GM23338 (cell line): ENCODE measurements around the gene HBZ. TPM values are rescaled to one million over a fixed set of nuclear protein-coding genes. Genes with fewer than 3 reads are reported as not detected.

Source experiments
- ATAC-seq: fragments of 200-7000 bp; cut with Tn5 transposase; 3 replicates; pipeline ENCODE4 v1.9.1; 2020
- DNase-seq: peaks from one replicate; pipeline ENCODE4 v3.0.0-alpha.2; 2015; ENCODE audit warnings: low spot score
- H2AFZ ChIP-seq: fragments of 200-600 bp; sonication (generic); 2 replicates; pipeline ENCODE4 v1.8.0; 2016; ENCODE audit warnings: antibody characterized with exemption, mild to moderate bottlenecking, moderate library complexity
- H3F3A ChIP-seq: fragments of 200-600 bp; sonication (generic); replicated peaks from 2 replicates; pipeline ENCODE4 v1.8.0; 2017; ENCODE audit warnings: antibody characterized with exemption, mixed run types, low read depth
- H3K27ac ChIP-seq: fragments of 200-600 bp; sonication (generic); 2 replicates; pipeline ENCODE4 v1.6.1; 2016; ENCODE audit warnings: low read depth
- H3K27me3 ChIP-seq: fragments of 200-600 bp; sonication (generic); 2 replicates; pipeline ENCODE4 v1.8.0; 2016; ENCODE audit warnings: mild to moderate bottlenecking, mixed run types, moderate library complexity; ENCODE audit not compliant: insufficient read depth
- H3K36me3 ChIP-seq: fragments of 200-600 bp; sonication (generic); 2 replicates; pipeline ENCODE4 v1.8.0; 2016; ENCODE audit warnings: mild to moderate bottlenecking; ENCODE audit not compliant: insufficient read depth
- H3K4me1 ChIP-seq: fragments of 200-600 bp; sonication (generic); 2 replicates; pipeline ENCODE4 v1.8.0; 2016; ENCODE audit warnings: mild to moderate bottlenecking, moderate library complexity; ENCODE audit not compliant: insufficient read depth
- H3K4me2 ChIP-seq: fragments of 200-600 bp; sonication (generic); 2 replicates; pipeline ENCODE4 v1.7.1; 2017; ENCODE audit warnings: mixed run types
- H3K4me3 ChIP-seq: fragments of 200-600 bp; sonication (generic); 2 replicates; pipeline ENCODE4 v1.6.1; 2016; ENCODE audit warnings: mixed run types
- H3K79me2 ChIP-seq: fragments of 200-600 bp; sonication (generic); replicated peaks from 2 replicates; pipeline ENCODE4 v1.8.0; 2017; ENCODE audit warnings: mild to moderate bottlenecking; ENCODE audit not compliant: insufficient read depth
- H3K9me2 ChIP-seq: fragments of 200-600 bp; sonication (generic); 2 replicates; pipeline ENCODE4 v1.8.0; 2017; ENCODE audit not compliant: insufficient read depth
- H4K20me1 ChIP-seq: fragments of 200-600 bp; sonication (generic); replicated peaks from 2 replicates; pipeline ENCODE4 v1.8.0; 2017; ENCODE audit warnings: mild to moderate bottlenecking; ENCODE audit not compliant: insufficient read depth
- H3K27ac Mint-ChIP-seq: 2 replicates; pipeline ENCODE4 v1.8.0; 2020; ENCODE audit warnings: inconsistent platforms, mild to moderate bottlenecking, moderate library complexity, mixed read lengths
- H3K27me3 Mint-ChIP-seq: 3 replicates; pipeline ENCODE4 v1.8.0; 2022; ENCODE audit warnings: low read depth, mild to moderate bottlenecking, moderate library complexity, mixed read lengths, inconsistent platforms; ENCODE audit not compliant: insufficient read depth, poor library complexity
- H3K36me3 Mint-ChIP-seq: 3 replicates; pipeline ENCODE4 v1.8.0; 2021; ENCODE audit warnings: low read depth, mild to moderate bottlenecking, inconsistent platforms, moderate library complexity, mixed read lengths
- H3K4me1 Mint-ChIP-seq: 3 replicates; pipeline ENCODE4 v1.8.0; 2020; ENCODE audit warnings: mild to moderate bottlenecking, inconsistent platforms, mixed read lengths
- H3K4me3 Mint-ChIP-seq: 3 replicates; pipeline ENCODE4 v1.8.0; 2021; ENCODE audit warnings: moderate library complexity, mild to moderate bottlenecking, inconsistent platforms, mixed read lengths
- H3K9me3 Mint-ChIP-seq: 3 replicates; pipeline ENCODE4 v1.8.0; 2020; ENCODE audit warnings: moderate library complexity, mild to moderate bottlenecking, inconsistent platforms, mixed read lengths
- CREB1 ChIP-seq: fragments of 250-450 bp; sonication (Bioruptor Pico); IDR thresholded peaks from 2 replicates; pipeline ENCODE4 v1.5.0; 2020; ENCODE audit warnings: low read depth, mild to moderate bottlenecking, moderate library complexity
- CTCF ChIP-seq, 2 experiments: fragments of 200-600 bp in 1 of 2; sonication (generic) in 1 of 2; conservative IDR thresholded peaks; 2 replicates each; pipeline versions ENCODE4 v1.5.1 to v1.6.1; 2016 to 2017; ENCODE audit warnings: antibody characterized with exemption in 2 of 2, low read depth in 2 of 2, mild to moderate bottlenecking in 2 of 2, moderate library complexity in 1 of 2
- ETS1 ChIP-seq: IDR thresholded peaks from 2 replicates; pipeline ENCODE4 v1.6.1; 2016; ENCODE audit warnings: antibody characterized with exemption
- EZH2 ChIP-seq: fragments of 200-600 bp; sonication (generic); IDR thresholded peaks from one replicate; pipeline ENCODE4 v1.8.0; 2017; ENCODE audit warnings: antibody characterized with exemption, mild to moderate bottlenecking, low read depth; ENCODE audit not compliant: unreplicated experiment
- EZH2phosphoT487 ChIP-seq: fragments of 200-600 bp; sonication (generic); IDR thresholded peaks from one replicate; pipeline ENCODE4 v1.8.1; 2018; ENCODE audit warnings: antibody characterized with exemption; ENCODE audit not compliant: unreplicated experiment
- JUNB ChIP-seq: IDR thresholded peaks from one replicate; pipeline ENCODE4 v1.6.1; 2016; ENCODE audit warnings: antibody characterized with exemption; ENCODE audit not compliant: unreplicated experiment
- NANOG ChIP-seq: IDR thresholded peaks from 2 replicates; pipeline ENCODE4 v1.6.1; 2016; ENCODE audit warnings: antibody characterized with exemption, borderline replicate concordance
- POLR2AphosphoS5 ChIP-seq: IDR thresholded peaks from 2 replicates; pipeline ENCODE4 v1.6.1; 2016; ENCODE audit warnings: antibody characterized with exemption, low read depth
- REST ChIP-seq: IDR thresholded peaks from one replicate; pipeline ENCODE4 v1.6.1; 2018; ENCODE audit warnings: antibody characterized with exemption; ENCODE audit not compliant: unreplicated experiment
- STAT1 ChIP-seq: IDR thresholded peaks from one replicate; pipeline ENCODE4 v1.6.1; 2016; ENCODE audit warnings: antibody characterized with exemption; ENCODE audit not compliant: unreplicated experiment
- ZNF114 ChIP-seq: fragments of 250-450 bp; sonication (Bioruptor Pico); IDR thresholded peaks from 2 replicates; pipeline ENCODE4 v1.5.0; 2020; ENCODE audit warnings: mild to moderate bottlenecking, moderate library complexity
- ZNF331 ChIP-seq: fragments of 250-450 bp; sonication (Bioruptor Pico); IDR thresholded peaks from 2 replicates; pipeline ENCODE4 v1.5.0; 2020; ENCODE audit warnings: low read depth, mild to moderate bottlenecking, moderate library complexity
- ZNF462 ChIP-seq: fragments of 250-450 bp; sonication (Bioruptor Pico); IDR thresholded peaks from 2 replicates; pipeline ENCODE4 v1.5.0; 2020; ENCODE audit warnings: mild to moderate bottlenecking, moderate library complexity
- polyA plus RNA-seq: library from polyadenylated mRNA; unstranded; fragments of >200 nt; fragmentation: Nextera tagmentation; extraction: Ambion mirVana; gene quantifications from 2 replicates; pipeline ENCODE4 v1.2.1, GENCODE V29; 2016
- total RNA-seq: library from RNA; depleted of rRNA; stranded (reverse); fragments of >200 nt; shearing (Covaris generic); gene quantifications from 2 replicates; pipeline ENCODE4 v1.2.3, GENCODE V29; 2014

HBZ gene
- total and polyA plus RNA-seq, 2 experiments from 2014 or later = 0.39 TPM; not detected in 1

GRCh38 chr16:160691-161190 lies 8.3 kb downstream of the HBZ start:
- peaks cover 2% of the 10 kb centered on the region; the same call in 1 of the 2 replicates for H3F3A ChIP-seq
- no peak overlapping the region for H2AFZ ChIP-seq
- H3K4me1 Mint-ChIP-seq = no peaks in the 10 kb centered on the region; the same call in 2 of the 3 replicates
- no peak overlapping the region for H3K4me2 ChIP-seq
- no peaks in the 10 kb centered on the region for H3K9me3 Mint-ChIP-seq
- H3K27me3 Mint-ChIP-seq = peaks cover 26% of the 10 kb centered on the region
- H3K27ac ChIP-seq = no peak overlapping the region
- no peaks in the 10 kb centered on the region for H3K36me3 Mint-ChIP-seq
- DNase-seq (no peak), ATAC-seq (no peak)
- H3K27me3 ChIP-seq = peaks cover 60% of the 10 kb centered on the region
- H3K36me3 ChIP-seq = no peaks in the 10 kb centered on the region
- no peak for TF ChIP-seq ETS1
- TF ChIP-seq EZH2 = no peak
- no peak for TF ChIP-seq ZNF114 (CRISPR knock-in tag)
- TF ChIP-seq REST = no peak
- TF ChIP-seq CREB1 (CRISPR knock-in tag) = no peak
- no peak for TF ChIP-seq NANOG
- TF ChIP-seq ZNF462 (CRISPR knock-in tag) = no peak
- no peak for TF ChIP-seq STAT1
- no peak for TF ChIP-seq POLR2AphosphoS5
- no peak for TF ChIP-seq CTCF (conservative IDR thresholded peaks at IDR 0.05; ENCODE audit: low read depth in 2 of 2)
- TF ChIP-seq JUNB = no peak
- no peak for TF ChIP-seq ZNF331 (CRISPR knock-in tag)
- TF ChIP-seq EZH2phosphoT487 = no peak
- H3K4me3 Mint-ChIP-seq = no peak overlapping the region
- H3K4me1 ChIP-seq = peaks cover 4% of the 10 kb centered on the region; the same call in 1 of the 2 replicates
- no peaks in the 10 kb centered on the region; the same call in 1 of the 2 replicates for H4K20me1 ChIP-seq
- H3K9me2 ChIP-seq = no peaks in the 10 kb centered on the region
- no peaks in the 10 kb centered on the region for H3K79me2 ChIP-seq
- H3K27ac Mint-ChIP-seq = no peak overlapping the region
- H3K4me3 ChIP-seq = no peak overlapping the region
